ENCODE results near the gene TSSC4.

- no peak for TF ChIP-seq POLR2A (IDR thresholded peaks at IDR 0.05)
- TF ChIP-seq, protein P1, sequence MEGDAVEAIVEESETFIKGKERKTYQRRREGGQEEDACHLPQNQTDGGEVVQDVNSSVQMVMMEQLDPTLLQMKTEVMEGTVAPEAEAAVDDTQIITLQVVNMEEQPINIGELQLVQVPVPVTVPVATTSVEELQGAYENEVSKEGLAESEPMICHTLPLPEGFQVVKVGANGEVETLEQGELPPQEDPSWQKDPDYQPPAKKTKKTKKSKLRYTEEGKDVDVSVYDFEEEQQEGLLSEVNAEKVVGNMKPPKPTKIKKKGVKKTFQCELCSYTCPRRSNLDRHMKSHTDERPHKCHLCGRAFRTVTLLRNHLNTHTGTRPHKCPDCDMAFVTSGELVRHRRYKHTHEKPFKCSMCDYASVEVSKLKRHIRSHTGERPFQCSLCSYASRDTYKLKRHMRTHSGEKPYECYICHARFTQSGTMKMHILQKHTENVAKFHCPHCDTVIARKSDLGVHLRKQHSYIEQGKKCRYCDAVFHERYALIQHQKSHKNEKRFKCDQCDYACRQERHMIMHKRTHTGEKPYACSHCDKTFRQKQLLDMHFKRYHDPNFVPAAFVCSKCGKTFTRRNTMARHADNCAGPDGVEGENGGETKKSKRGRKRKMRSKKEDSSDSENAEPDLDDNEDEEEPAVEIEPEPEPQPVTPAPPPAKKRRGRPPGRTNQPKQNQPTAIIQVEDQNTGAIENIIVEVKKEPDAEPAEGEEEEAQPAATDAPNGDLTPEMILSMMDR (IDR thresholded peaks at IDR 0.05), result no peak
Measured at GRCh38 chr11:2368851-2369180, 31.7 kb upstream of the TSSC4 start.
